Left lung (tissue), 10 donors: ENCODE measurements around the gene FDPS. TPM values are rescaled to one million over a fixed set of nuclear protein-coding genes. Genes with fewer than 3 reads are reported as not detected.
A peak's percentile ranks its signal among the peaks of the same experiment; 100 is the strongest.

ENCODE experiments used
- ATAC-seq: fragments of 200-7000 bp; cut with Tn5 transposase; one replicate; pipeline ENCODE4 v1.9.1; 2020; ENCODE audit warnings: moderate library complexity
- DNase-seq, 4 donors: peaks; one replicate each; pipeline ENCODE4 v3.0.0-alpha.2; 2013 to 2020
- H3K27ac ChIP-seq, 2 donors: fragments of 200-600 bp; sonication (generic) in 1 of 2; one replicate each; pipeline versions ENCODE4 v1.5.0 to v1.8.0; 2020 to 2021
- H3K27me3 ChIP-seq, 2 donors: fragments of 200-600 bp; sonication (generic) in 1 of 2; one replicate each; pipeline versions ENCODE4 v1.5.0 to v1.8.0; 2020 to 2021
- H3K36me3 ChIP-seq, 2 donors: fragments of 200-600 bp; sonication (generic) in 1 of 2; one replicate each; pipeline versions ENCODE4 v1.5.0 to v1.8.0; 2020 to 2021
- H3K4me1 ChIP-seq, 2 donors: fragments of 200-600 bp; one replicate each; pipeline ENCODE4 v1.8.0; 2021
- H3K4me3 ChIP-seq, 2 donors: fragments of 200-600 bp; sonication (generic) in 1 of 2; one replicate each; pipeline versions ENCODE4 v1.5.0 to v1.8.0; 2020 to 2021; ENCODE audit warnings: mild to moderate bottlenecking in 1 of 2
- H3K9me3 ChIP-seq, 2 donors: fragments of 200-600 bp; sonication (generic) in 1 of 2; one replicate each; pipeline versions ENCODE4 v1.5.0 to v1.8.0; 2020 to 2021
- intact Hi-C, 2 donors: fragments of 100-400 bp; cut with DNase I; formaldehyde crosslinking; loops; one replicate each; pipeline versions ENCODE4 v1.11.2 to v1.14.2; 2022
- polyA plus RNA-seq, 6 donors: library from polyadenylated mRNA; unstranded; fragments of 120-200 nt; gene quantifications; one replicate each; pipeline ENCODE4 v1.2.1, GENCODE V29; 2013; ENCODE audit not compliant: insufficient read length in 6 of 6
- total RNA-seq, 2 donors: library from RNA; stranded (reverse); fragmentation: NEBNext Ultra II Directional; extraction: Animal tissue kit (Norgen Biotek cat#: 25700); gene quantifications; one replicate each; pipeline ENCODE4 v1.2.1, GENCODE V29; 2021
- TF ChIP-seq, protein P1 (sequence below), 2 donors: fragments of 200-600 bp; sonication (generic) in 1 of 2; IDR thresholded peaks; one replicate each; pipeline versions ENCODE4 v1.5.0 to v1.8.0; 2021; ENCODE audit warnings: antibody characterized with exemption in 2 of 2
- donor health status: DM: no; HTN: yes; CAD: no.
- donor health status: DM: no; HTN: no; CAD: no.

The FDPS gene
- total and polyA plus RNA-seq, 8 donors: 166 to 411 (median 187) TPM

- peaks cover 11 to 57% of the 10 kb centered on the region in 2 donors for H3K4me1 ChIP-seq
- intact Hi-C loops: loop anchor here in 1 of 2 donors (5.0 kb wide), 1 partner anchor 44 kb away; the partner anchor contains the start of gene HCN3
- ATAC-seq: peak; percentile 8
These were observed 12.3 kb downstream of the FDPS start, which contains the start of gene RUSC1 for GRCh38 chr1:155320661-155321617. Gene RUSC1, plus strand, starts transcription at chr1:155320894. Its CDS starts 880 bp downstream, at chr1:155321774.

DNA sequence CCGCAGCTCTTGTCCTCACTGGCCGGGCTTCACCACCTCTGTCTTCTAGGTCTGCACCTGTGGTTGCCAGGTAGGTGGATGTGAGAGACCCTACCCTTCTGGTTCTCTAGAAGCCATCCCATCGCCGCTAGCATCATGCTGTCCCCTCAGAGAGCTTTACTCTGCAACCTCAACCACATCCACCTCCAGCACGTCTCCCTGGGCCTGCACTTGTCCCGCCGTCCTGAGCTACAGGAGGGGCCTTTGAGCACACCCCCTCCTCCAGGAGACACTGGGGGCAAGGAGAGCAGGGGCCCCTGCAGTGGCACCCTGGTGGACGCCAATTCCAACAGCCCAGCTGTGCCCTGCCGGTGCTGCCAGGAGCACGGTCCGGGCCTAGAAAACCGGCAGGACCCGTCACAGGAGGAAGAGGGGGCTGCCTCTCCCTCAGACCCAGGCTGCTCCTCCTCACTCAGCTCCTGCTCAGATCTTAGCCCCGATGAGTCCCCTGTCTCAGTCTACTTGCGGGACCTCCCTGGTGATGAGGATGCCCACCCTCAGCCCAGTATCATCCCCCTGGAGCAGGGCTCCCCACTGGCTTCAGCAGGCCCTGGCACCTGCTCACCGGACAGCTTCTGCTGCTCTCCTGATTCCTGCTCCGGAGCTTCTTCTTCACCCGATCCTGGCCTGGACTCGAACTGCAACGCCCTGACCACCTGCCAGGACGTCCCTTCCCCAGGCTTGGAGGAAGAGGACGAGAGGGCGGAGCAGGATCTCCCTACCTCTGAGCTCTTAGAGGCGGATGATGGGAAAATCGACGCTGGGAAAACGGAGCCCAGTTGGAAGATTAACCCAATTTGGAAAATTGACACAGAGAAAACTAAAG lies 13.2 kb downstream of the FDPS start:
- Histone ChIP-seq H3K27ac (peak overlapping the region; percentile 92 to 97), H3K36me3 (peaks cover 0 to 33% of the 10 kb centered on the region in 2 donors), H3K4me3 (peak overlapping the region; percentile 68 to 94), H3K9me3 (no peaks in the 10 kb centered on the region), H3K27me3 (no peaks in the 10 kb centered on the region), H3K4me1 (peaks cover 11 to 58% of the 10 kb centered on the region in 2 donors)
- intact Hi-C loops: loop anchor here in 1 of 2 donors (5.0 kb wide), 1 partner anchor 45 kb away; the partner anchor contains the start of gene HCN3
- TF ChIP-seq, protein P1, sequence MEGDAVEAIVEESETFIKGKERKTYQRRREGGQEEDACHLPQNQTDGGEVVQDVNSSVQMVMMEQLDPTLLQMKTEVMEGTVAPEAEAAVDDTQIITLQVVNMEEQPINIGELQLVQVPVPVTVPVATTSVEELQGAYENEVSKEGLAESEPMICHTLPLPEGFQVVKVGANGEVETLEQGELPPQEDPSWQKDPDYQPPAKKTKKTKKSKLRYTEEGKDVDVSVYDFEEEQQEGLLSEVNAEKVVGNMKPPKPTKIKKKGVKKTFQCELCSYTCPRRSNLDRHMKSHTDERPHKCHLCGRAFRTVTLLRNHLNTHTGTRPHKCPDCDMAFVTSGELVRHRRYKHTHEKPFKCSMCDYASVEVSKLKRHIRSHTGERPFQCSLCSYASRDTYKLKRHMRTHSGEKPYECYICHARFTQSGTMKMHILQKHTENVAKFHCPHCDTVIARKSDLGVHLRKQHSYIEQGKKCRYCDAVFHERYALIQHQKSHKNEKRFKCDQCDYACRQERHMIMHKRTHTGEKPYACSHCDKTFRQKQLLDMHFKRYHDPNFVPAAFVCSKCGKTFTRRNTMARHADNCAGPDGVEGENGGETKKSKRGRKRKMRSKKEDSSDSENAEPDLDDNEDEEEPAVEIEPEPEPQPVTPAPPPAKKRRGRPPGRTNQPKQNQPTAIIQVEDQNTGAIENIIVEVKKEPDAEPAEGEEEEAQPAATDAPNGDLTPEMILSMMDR (IDR thresholded peaks at IDR 0.05): no peak
- no peak for DNase-seq
- no peak for ATAC-seq

More at GRCh38 chr1:155320661-155321617, 12.3 kb downstream of the FDPS start, which contains the start of gene RUSC1:
- no peaks in the 10 kb centered on the region for H3K9me3 ChIP-seq
- no peaks in the 10 kb centered on the region for H3K27me3 ChIP-seq
- TF ChIP-seq, protein P1 (IDR thresholded peaks at IDR 0.05): no peak
- peak within 1 kb of the TSS; percentile 36 to 68 for H3K4me3 ChIP-seq
- DNase-seq: peak; percentile 67 to 93 (median 82)
- H3K36me3 ChIP-seq: peaks cover 0 to 36% of the 10 kb centered on the region in 2 donors
- H3K27ac ChIP-seq: peak within 1 kb of the TSS; percentile 3 to 97

GRCh38 chr1:155322571-155322952 lies 13.9 kb downstream of the FDPS start:
- DNase-seq (peak in 2 of 4 donors; percentile 40 to 84), ATAC-seq (no peak)
- TF ChIP-seq, protein P1 (IDR thresholded peaks at IDR 0.05): no peak
- H3K4me1 ChIP-seq: peaks cover 11 to 58% of the 10 kb centered on the region in 2 donors
- H3K27me3 ChIP-seq: no peaks in the 10 kb centered on the region
- H3K4me3 ChIP-seq: peak overlapping the region; percentile 68 to 94
- peak overlapping the region; percentile 92 to 97 for H3K27ac ChIP-seq
- intact Hi-C loops: loop anchor here in 1 of 2 donors (5.0 kb wide), 1 partner anchor 45 kb away; the partner anchor contains the start of gene HCN3
- H3K36me3 ChIP-seq: peaks cover 0 to 34% of the 10 kb centered on the region in 2 donors
- H3K9me3 ChIP-seq: no peaks in the 10 kb centered on the region

DNA sequence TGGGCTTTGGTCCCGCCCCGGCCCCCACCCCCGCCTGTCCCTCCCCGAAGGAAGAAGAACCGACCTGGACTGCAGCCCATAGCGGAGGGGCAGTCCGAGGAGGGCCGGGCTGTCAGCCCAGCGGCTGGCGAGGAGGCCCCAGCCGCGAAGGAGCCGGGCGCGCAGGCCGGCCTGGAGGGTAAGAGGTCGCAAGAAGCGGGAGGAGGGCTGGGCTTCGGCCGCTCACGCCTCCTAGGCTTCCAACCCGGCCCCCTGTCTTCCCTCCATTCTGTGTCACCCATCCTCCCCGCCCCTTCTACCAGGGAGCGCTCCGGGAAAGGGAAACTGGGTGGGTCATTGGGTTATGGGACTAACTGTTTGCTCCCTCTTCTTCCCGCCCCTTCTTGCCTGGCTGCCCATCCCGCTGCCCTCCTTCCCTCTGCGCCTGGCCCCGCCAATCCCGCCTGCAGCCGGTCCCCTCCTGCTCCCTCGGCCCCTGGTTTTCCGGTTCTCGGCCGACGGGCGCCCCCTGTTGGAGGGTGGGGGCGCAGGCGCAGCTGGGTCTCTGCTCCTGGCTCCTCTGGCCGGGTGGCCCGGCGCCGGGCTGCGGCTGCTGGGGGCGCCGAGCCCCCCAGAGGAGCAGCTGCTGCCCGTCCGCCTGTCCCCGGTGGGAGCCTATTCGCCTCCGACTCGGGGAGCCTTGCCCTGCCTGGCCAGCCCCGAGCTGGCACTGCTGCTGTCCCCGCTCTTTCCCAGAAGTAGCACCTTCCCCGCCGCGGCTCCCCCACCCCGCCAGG lies 14.5 kb downstream of the FDPS start:
- ATAC-seq (peak; percentile 70), DNase-seq (peak; percentile 89 to 98 (median 92))
- TF ChIP-seq, protein P1 (IDR thresholded peaks at IDR 0.05): peak; percentile 96 to 98
- Histone ChIP-seq H3K4me1 (peaks cover 11 to 58% of the 10 kb centered on the region in 2 donors), H3K27me3 (no peaks in the 10 kb centered on the region), H3K9me3 (no peaks in the 10 kb centered on the region), H3K27ac (peak overlapping the region; percentile 92 to 97), H3K4me3 (peak overlapping the region; percentile 68 to 94), H3K36me3 (peaks cover 0 to 37% of the 10 kb centered on the region in 2 donors)
- intact Hi-C loops: loop anchor here in 1 of 2 donors (5.0 kb wide), 1 partner anchor 46 kb away; the partner anchor contains the start of gene HCN3
